Epithelial cell of prostate (primary cell): Measurements from ENCODE around the gene LAMA2.

Experiments
- DNase-seq: peaks from one replicate; pipeline ENCODE4 v3.0.0-alpha.2; 2011; ENCODE audit warnings: low read depth, low spot score
- H3K27ac ChIP-seq: fragments of 450-650 bp; 2 replicates; pipeline ENCODE4 v1.5.1; 2017; ENCODE audit warnings: mild to moderate bottlenecking

The LAMA2 gene

DNA sequence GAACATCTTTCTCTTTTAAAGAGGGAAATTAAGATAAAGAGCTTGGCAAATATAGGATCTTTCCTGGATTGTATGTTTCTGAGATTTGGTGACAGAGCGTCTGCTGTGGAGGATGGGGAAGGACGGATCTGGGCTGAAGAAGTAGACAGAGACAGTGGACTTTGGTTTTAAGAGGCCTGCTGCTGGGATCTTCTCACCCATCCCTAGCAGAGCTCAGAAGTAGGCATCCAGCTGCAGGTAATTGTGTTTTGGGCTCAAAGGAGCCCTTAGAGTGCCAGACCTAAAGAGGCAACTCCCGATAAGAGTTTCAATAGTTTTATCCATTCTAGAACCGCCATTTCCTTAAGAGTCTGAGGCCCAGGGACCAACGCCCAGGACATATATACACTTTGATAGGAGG, 20.8 kb downstream of the LAMA2 start:
- no peak overlapping the region for H3K27ac ChIP-seq
- no peak for DNase-seq

DNA sequence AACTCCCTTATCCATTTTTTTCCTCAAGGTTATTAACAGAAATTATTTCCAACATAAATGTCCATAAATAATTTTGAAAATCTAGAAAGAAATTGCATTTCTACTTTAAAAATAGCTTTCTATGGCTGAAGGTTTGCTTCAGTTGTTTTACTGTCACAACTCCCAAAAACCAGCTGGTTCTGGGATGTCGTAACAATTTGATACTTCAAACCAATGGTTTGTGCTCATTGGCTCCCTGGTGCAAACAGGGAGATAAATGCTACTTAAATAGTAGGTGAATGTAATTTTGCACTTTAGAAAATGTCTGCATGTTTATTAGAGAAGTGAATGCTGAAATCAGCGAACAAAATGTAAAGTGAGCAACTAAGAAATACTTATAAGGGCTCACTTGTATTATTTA, 31.1 kb downstream of the LAMA2 start:
- H3K27ac ChIP-seq, result no peak overlapping the region
- DNase-seq, result no peak

DNA sequence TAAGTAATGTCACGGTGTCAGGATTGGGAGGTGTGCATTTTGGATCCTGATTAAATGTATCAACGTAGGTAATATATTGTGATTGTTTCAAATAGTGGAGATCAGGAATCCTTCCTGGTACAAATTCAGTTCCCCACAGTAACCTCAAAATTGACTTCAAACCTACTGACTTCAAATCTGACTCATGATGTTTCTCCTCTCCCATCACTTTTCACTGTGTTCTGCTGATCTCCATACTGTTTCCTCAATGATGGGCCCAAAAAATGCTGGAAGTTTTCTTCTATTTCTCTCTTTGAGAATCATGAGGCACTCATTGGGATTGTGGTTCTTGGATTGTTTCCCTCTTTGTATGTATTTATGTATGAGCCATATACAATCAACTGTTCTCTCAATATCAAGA, 35.9 kb downstream of the LAMA2 start:
- H3K27ac ChIP-seq, result no peak overlapping the region
- DNase-seq, result no peak

DNA sequence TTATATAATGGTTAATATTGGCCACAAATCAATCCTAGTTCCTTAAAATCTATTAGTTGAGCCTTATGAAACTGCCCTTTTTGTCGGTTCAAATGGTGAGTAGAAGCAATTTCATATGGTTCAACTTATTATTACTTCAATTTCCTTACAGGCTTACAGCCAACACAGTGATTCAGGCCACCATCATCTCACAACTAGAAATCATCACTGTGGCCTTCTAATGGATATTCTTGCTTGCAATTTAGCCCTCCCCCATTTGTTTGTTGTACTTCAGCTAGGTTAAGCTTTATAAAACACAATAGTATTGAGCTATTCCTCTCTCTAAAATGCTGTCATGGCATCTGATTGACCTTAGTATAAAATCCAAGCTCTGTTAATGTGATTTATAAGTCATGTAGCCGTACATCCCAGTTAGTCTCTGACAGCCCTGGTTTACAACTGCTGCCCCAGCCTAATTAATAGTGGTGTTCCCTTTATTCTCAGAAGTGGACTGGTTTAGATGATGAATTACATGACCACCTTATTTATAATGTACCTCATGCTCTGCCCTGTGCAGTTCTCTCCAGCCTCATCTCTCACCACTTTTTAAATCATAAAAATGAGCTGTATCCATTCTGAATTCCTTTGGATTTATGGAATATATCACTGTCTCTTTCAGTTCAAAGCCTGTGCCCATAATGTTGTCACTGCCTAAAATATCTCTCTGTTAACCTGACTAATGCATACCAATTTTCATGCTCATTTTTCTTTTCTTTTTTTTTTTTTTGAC, 36.7 kb downstream of the LAMA2 start:
- no peak for DNase-seq
- H3K27ac ChIP-seq, result no peak overlapping the region

GRCh38 chr6:128925765-128926164, 42.8 kb downstream of the LAMA2 start:
- H3K27ac ChIP-seq, result no peak overlapping the region
- DNase-seq, result no peak

DNA sequence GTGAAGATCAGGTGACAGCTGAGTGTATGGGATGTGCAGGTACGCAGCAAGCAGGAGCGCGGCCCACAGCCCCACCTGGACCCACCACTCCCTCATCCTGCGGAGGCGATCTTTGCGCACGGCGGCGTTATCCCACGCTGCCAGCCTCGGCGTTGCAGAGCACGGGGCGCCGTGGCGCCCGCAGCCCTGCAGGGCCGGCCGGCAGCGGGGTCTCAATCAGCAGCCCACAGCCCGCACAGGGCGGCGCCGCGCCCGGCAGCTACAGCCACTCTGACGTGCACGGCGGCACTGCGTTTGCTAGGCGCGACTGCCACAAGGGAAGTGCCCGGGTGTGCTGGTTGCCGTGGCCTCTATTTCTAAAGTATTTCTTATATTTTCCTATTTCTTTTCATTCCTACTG, 46.9 kb downstream of the LAMA2 start:
- no peak for DNase-seq
- H3K27ac ChIP-seq, result no peak overlapping the region

DNA sequence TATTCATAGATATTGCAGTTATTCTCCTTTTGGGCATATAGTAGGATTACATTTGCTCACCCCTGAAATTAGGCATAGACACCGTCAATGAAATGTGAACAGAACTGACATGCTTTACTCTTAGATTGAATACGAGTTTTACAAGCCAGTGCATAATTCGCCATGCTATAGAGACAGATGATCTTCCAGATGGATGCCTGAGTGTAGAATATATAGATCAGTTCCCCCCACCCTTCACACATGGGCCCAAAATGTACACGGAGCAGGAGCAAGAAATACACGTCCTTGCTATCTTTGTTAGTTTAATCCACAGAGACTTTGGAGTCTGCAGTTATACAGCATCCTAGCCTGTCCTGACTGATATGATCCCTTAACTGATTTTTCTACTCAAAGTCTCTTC, 47.4 kb downstream of the LAMA2 start:
- no peak for DNase-seq
- H3K27ac ChIP-seq, result no peak overlapping the region

- DNase-seq, result peak; percentile 76
- no peak overlapping the region for H3K27ac ChIP-seq
These were observed 49.1 kb downstream of the LAMA2 start for GRCh38 chr6:128932061-128932460.

- H3K27ac ChIP-seq, result no peak overlapping the region
- DNase-seq, result no peak
These were observed 67.9 kb downstream of the LAMA2 start for GRCh38 chr6:128950864-128951263.

DNA sequence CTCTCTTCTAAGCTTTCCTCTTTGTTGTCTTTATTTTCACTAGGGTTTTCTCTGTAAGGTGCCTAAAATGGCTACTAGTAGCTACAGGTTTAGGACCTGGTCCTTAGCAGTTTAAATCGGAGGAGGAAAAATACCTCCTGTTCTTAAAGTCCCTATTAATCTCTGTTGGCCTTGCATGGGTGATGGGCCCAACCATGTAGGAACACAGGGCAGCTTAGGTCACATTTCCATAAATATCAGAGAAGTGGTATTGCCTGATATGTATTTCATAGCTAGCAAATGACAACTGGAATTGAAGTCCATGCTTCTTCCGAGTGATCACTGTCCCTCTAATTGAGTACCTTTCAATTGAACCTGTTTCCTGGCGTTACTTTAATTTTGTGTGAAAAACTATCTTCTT, 70.0 kb downstream of the LAMA2 start:
- no peak overlapping the region for H3K27ac ChIP-seq
- no peak for DNase-seq

DNA sequence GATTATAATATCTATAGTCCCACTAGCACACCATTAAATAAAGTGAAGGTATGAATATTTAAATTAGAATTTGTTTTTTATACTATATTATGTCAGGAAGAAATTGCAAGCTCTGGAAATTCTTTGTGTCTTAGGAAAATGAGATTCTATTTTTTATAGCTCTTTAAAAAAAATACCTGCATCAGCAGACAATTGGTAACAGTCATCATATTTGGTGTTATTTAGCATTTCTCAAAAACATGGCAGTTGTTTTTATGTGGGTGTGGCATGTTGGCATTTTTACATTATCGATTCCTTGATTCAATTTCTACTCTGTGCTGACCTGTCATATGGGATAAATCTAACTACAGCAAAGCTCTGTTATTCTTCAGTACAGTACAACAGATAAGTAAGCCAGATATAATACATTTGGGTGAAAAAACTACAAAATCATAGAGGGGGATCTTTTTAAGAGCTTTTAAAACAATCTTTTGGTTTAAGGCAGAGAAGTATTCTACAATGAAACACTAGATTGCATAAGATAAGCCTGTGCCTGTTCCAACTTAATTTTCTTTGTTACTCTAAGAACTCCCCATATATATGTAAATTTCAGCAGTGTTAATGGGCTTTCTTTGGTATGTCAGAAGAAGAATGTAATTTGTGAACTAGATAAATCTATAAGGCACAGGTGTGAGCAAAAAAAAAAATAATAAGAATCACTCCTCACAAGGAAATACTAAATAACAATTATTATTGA, 71.5 kb downstream of the LAMA2 start:
- DNase-seq, result no peak
- no peak overlapping the region for H3K27ac ChIP-seq

DNA sequence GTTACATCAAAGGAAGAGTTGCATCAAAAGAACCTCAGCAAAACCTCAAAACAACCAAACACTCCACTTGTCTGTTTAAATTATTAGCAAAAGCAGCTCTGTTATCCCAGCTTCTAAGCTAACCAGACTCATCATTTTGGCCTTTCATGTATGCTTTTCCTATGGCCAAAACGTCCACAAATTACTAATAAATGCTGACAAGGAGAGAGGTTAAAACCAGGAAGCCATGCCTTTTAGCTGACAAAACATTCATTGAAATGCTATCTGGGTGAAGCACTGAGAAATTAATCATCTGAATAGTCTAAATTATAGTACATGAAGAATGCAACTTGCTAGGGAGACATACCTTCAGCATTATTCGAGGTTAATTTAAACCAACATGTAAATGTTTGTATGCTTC, 80.6 kb downstream of the LAMA2 start:
- DNase-seq, result no peak
- H3K27ac ChIP-seq, result no peak overlapping the region

DNA sequence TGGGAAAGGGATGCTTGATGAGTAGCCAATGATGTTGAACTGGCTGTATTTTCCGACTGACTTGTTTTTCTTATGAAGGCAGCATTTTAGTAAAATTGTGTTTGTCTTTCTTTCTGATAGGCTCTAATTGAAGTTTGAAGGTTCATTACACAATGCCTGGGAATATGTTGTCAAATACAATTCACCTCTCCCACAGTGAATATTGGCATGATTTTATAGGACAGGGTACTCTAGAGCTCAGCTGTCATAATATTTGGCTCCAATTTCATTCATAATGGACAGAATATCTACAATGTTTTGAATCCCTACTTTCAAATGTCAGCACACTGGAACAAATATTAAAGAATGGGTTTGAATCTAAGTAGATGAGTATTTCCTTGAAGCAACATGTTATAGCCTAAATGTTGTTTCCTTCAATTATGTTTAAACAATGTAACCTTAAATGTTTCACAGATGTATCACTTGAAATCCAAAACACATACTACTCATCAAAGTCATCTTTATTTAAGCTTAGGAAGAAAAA, 81.4 kb downstream of the LAMA2 start:
- DNase-seq, result no peak

GRCh38 chr6:128964771-128965170, 81.8 kb downstream of the LAMA2 start:
- DNase-seq, result no peak

More for the DNA sequence above, 81.4 kb downstream of the LAMA2 start:
- H3K27ac ChIP-seq, result no peak overlapping the region

DNA sequence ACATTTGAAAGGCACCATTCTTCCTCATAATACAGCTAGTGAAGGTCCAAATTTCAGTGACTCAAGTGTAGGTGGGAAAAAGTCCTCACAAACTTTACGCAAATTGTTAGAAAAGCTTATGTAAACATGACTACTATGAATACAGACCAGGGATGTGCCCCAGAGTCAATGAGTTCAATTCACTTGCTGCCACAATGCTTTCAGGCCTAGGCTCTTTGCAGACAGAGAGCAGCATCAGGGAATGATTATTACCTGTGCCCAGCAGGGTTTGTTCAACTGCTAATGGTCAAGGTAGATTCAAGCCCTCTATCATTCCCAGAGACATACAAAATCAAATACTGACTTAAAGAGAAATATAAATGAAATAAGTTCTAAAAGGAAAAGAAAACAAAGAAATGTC, 84.0 kb downstream of the LAMA2 start:
- DNase-seq, result no peak
- no peak overlapping the region for H3K27ac ChIP-seq

More at GRCh38 chr6:128964771-128965170, 81.8 kb downstream of the LAMA2 start:
- H3K27ac ChIP-seq, result no peak overlapping the region

DNA sequence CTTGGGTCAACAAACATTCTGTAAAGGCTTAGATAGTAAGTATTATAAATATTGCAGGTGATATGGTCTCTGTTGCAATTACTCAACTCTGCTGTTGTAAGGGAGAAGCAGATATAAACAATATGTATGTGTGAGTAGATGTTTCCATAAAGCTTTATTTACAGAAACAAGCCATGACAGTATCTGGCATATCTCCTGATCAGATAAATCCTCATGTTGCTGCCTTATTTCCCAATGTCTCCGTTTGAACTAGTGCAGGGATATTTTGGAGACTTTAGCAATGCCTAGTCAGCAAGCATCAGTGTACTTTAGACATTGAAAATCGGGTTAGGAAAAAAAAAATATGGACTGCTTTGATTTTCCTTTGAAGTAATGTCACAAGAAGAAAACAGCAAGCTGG, 96.1 kb downstream of the LAMA2 start:
- DNase-seq, result no peak
- H3K27ac ChIP-seq, result no peak overlapping the region

DNA sequence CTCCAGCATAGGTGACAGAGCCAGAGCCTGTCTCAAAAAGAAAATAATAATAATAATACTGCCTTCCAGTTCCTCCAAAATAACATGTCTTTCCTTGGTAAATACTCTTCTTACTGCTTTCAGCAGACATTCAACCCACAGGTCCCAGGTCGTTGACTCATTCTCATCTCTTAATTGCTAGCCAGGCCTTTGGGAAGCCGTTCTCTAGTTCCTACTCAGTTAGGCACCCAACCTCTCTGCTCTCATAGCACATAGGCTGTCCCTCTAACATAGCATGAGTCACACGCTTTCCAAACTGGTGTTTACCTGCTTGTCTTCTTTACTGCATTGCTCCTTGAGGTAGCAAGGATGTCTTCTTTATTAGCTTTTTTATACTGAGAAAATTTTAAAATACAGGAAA, 98.8 kb downstream of the LAMA2 start:
- no peak overlapping the region for H3K27ac ChIP-seq
- peak; percentile 36 for DNase-seq

DNA sequence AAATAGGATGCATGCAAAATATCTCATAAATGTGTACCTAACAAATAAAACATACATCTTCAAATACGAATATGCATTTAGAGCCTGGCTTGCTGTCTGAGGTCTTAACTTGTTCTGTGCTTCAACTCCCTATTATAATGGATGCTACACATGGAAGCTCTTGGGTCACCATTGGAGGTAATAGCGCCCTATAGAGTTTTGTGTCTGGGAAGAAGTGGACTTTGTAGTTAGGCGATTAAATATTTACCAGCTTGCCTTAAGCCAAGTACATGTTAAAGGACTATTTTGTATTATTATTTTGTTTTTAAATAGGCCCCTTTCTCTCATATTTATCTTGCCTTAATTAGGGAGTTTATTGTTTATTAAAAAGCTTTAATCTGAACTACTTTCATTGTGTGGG, 107.4 kb downstream of the LAMA2 start:
- no peak for DNase-seq
- H3K27ac ChIP-seq, result no peak overlapping the region

- H3K27ac ChIP-seq, result no peak overlapping the region
These were observed 108.0 kb downstream of the LAMA2 start for GRCh38 chr6:128990915-128991314.

DNA sequence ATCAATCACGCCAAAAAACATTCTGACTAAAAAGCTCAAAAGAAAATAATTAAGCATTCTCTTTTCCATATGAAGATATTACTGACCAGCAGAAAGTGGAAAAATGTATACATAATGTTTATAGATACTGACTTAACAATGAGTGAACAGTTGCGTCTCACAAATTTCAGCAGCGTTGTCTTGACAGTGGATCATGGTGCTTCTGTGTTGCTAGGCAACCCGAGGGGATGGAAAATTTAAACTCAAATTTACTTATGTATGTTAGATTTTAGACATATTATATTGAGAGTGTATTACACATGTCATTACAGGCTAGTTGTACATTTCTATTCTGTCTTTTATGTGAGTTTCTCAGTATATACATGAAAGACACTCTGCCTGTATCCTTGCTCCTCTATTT, 110.2 kb downstream of the LAMA2 start:
- no peak overlapping the region for H3K27ac ChIP-seq
- DNase-seq, result no peak

More at GRCh38 chr6:128990915-128991314, 108.0 kb downstream of the LAMA2 start:
- no peak for DNase-seq

DNA sequence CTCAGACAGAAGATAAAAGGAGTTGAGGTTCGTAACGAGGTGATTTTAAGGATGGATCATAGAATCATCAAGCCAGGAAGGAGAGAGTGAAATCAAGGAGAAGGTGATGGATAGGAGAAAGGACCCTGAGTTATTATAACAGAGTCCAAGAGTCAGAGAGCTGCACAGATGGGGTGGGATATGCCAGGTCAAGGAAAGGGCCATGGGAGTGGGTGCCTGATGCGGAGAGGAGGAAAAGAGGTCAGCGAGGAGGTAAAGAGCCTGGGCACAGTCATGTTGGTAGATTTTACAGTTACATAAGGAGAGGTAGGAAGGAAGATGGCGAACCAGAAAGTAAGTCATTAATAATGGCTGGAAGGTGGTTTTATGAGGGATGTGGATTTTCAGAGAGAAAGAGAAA, 114.9 kb downstream of the LAMA2 start:
- no peak for DNase-seq
- H3K27ac ChIP-seq, result no peak overlapping the region
